Measurements from ENCODE around the gene ZNF462.

ZNF462 gene

DNA sequence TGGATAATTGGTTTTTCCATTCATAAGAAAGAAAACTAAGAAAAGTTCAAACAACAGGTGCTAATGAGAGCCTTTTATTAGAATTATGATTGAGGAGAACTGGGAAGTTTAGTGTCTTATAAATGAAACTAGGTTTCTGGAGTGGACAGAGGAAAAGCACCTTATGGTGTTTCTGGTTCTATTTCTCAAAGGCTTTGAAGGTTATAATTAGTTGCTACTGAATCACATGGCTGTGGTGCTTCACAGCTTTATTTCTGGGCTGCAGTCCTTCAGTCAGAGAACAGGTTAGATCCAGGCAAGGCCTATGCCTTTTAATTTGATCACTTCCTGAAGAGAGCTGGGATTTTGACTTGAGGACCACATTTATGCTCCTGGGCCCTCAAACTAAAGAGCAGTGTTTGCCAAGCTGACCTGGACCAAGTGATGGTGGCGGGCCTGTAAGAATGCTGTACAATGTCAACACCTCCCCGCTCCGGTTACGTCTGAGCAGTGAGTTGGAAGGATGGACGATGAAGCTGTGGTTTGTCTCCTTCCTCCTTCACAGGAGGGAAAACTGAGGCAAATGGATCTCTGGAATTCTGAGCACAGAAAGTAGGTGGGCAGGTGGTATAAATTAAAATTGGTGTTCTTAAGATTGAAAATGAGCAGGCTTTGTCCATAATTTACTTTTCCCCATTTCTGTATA lies 56.0 kb downstream of the ZNF462 start:
- ATAC-seq (ENCODE audit: low read depth): no peak
- Histone ChIP-seq H3K27me3 (ENCODE audit: insufficient read depth, poor library complexity, severe bottlenecking) (no peaks in the 10 kb centered on the region), H3K9me3 (ENCODE audit: severe bottlenecking) (no peaks in the 10 kb centered on the region), H3K27ac (ENCODE audit: poor library complexity, severe bottlenecking) (no peak overlapping the region), H3K36me3 (ENCODE audit: low read depth) (peaks cover 22% of the 10 kb centered on the region), H3K4me3 (ENCODE audit: severe bottlenecking) (no peak overlapping the region), H3K4me1 (ENCODE audit: insufficient read depth, poor library complexity, severe bottlenecking) (peaks cover 55% of the 10 kb centered on the region)
- no peak for DNase-seq (ENCODE audit: low spot score)
- TF ChIP-seq, protein P1, sequence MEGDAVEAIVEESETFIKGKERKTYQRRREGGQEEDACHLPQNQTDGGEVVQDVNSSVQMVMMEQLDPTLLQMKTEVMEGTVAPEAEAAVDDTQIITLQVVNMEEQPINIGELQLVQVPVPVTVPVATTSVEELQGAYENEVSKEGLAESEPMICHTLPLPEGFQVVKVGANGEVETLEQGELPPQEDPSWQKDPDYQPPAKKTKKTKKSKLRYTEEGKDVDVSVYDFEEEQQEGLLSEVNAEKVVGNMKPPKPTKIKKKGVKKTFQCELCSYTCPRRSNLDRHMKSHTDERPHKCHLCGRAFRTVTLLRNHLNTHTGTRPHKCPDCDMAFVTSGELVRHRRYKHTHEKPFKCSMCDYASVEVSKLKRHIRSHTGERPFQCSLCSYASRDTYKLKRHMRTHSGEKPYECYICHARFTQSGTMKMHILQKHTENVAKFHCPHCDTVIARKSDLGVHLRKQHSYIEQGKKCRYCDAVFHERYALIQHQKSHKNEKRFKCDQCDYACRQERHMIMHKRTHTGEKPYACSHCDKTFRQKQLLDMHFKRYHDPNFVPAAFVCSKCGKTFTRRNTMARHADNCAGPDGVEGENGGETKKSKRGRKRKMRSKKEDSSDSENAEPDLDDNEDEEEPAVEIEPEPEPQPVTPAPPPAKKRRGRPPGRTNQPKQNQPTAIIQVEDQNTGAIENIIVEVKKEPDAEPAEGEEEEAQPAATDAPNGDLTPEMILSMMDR (IDR thresholded peaks at IDR 0.05; ENCODE audit: poor library complexity, severe bottlenecking): no peak

- H3K27me3 ChIP-seq (ENCODE audit: insufficient read depth, poor library complexity, severe bottlenecking): no peaks in the 10 kb centered on the region
Measured at GRCh38 chr9:106920091-106920490, 57.1 kb downstream of the ZNF462 start.

GRCh38 chr9:106920701-106921283 lies 57.8 kb downstream of the ZNF462 start:
- Histone ChIP-seq H3K36me3 (ENCODE audit: low read depth) (peaks cover 41% of the 10 kb centered on the region), H3K9me3 (ENCODE audit: severe bottlenecking) (no peaks in the 10 kb centered on the region), H3K27me3 (ENCODE audit: insufficient read depth, poor library complexity, severe bottlenecking) (no peaks in the 10 kb centered on the region), H3K27ac (ENCODE audit: poor library complexity, severe bottlenecking) (peak overlapping the region; percentile 24), H3K4me1 (ENCODE audit: insufficient read depth, poor library complexity, severe bottlenecking) (peaks cover 46% of the 10 kb centered on the region), H3K4me3 (ENCODE audit: severe bottlenecking) (no peak overlapping the region)
- DNase-seq (ENCODE audit: low spot score) (no peak), ATAC-seq (ENCODE audit: low read depth) (peak; percentile 64)
- TF ChIP-seq, protein P1 (IDR thresholded peaks at IDR 0.05; ENCODE audit: poor library complexity, severe bottlenecking): no peak

More at GRCh38 chr9:106920091-106920490, 57.1 kb downstream of the ZNF462 start:
- TF ChIP-seq, protein P1 (IDR thresholded peaks at IDR 0.05; ENCODE audit: poor library complexity, severe bottlenecking): no peak
- H3K4me1 ChIP-seq (ENCODE audit: insufficient read depth, poor library complexity, severe bottlenecking): peaks cover 53% of the 10 kb centered on the region
- H3K27ac ChIP-seq (ENCODE audit: poor library complexity, severe bottlenecking): peak overlapping the region; percentile 24
- peaks cover 34% of the 10 kb centered on the region for H3K36me3 ChIP-seq (ENCODE audit: low read depth)
- no peaks in the 10 kb centered on the region for H3K9me3 ChIP-seq (ENCODE audit: severe bottlenecking)
- H3K4me3 ChIP-seq (ENCODE audit: severe bottlenecking): no peak overlapping the region
- DNase-seq (ENCODE audit: low spot score) (no peak), ATAC-seq (ENCODE audit: low read depth) (no peak)

DNA sequence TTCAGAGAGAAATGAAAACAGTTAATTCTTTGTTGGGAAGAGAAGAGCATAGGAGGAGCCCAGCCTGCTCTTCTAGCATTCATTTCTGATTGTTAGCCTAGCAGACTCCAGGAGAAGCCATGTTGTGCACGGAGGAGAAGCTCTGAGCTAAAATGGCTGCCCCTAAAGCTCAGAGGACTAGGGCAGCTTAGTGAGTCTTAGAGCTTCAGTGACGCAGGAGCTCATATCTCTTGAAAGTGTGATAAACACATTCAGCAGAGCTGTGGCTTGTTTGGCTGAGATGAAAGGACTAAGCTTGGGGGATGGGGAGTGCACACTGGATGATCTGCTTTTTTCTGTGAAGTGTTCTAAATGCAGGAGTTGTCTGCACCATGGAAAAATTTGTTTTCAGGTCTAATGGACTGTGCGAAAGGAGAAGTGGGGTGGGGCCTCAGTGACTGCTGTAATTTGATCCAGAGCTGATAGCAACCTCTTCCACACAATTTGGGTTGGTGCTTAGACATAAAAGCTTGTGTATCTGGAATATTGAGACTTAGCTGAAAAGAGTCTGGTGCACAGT lies 58.5 kb downstream of the ZNF462 start:
- DNase-seq (ENCODE audit: low spot score) (no peak), ATAC-seq (ENCODE audit: low read depth) (no peak)
- H3K4me1 ChIP-seq (ENCODE audit: insufficient read depth, poor library complexity, severe bottlenecking): peaks cover 40% of the 10 kb centered on the region
- peak overlapping the region; percentile 24 for H3K27ac ChIP-seq (ENCODE audit: poor library complexity, severe bottlenecking)
- no peaks in the 10 kb centered on the region for H3K9me3 ChIP-seq (ENCODE audit: severe bottlenecking)
- H3K4me3 ChIP-seq (ENCODE audit: severe bottlenecking): no peak overlapping the region
- peaks cover 47% of the 10 kb centered on the region for H3K36me3 ChIP-seq (ENCODE audit: low read depth)
- H3K27me3 ChIP-seq (ENCODE audit: insufficient read depth, poor library complexity, severe bottlenecking): no peaks in the 10 kb centered on the region
- TF ChIP-seq, protein P1 (IDR thresholded peaks at IDR 0.05; ENCODE audit: poor library complexity, severe bottlenecking): no peak
